22Rv1 (cell line): ENCODE results near the gene L3MBTL4.

Source experiments
- ZFX ChIP-seq: fragments of 450-650 bp; IDR thresholded peaks from 2 replicates; pipeline ENCODE4 v1.6.1; 2017; ENCODE audit warnings: antibody characterized with exemption, borderline replicate concordance
- TF ChIP-seq, protein P1 (sequence below): fragments of 450-650 bp; IDR thresholded peaks from 2 replicates; pipeline ENCODE4 v1.5.1; 2017; ENCODE audit warnings: mild to moderate bottlenecking

DNA sequence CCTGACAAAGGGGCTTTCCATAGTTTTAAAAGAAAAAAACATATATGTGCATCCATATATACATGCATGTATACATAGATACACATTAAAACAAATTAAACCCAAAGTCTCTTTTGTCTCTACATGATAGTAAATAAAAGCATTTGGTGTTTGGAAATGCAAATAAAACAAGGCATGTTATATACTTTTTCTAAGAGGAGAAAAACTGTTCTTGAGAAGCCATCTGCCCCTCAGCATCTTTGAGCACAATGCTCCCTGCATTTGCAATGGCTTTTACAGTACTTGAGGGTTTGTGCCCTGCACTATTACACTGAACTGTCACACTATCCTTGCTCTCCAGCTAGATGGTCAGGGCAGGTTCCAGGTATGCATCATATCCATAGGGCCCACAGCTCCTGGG, 210.2 kb downstream of the L3MBTL4 start:
- TF ChIP-seq, protein P1, sequence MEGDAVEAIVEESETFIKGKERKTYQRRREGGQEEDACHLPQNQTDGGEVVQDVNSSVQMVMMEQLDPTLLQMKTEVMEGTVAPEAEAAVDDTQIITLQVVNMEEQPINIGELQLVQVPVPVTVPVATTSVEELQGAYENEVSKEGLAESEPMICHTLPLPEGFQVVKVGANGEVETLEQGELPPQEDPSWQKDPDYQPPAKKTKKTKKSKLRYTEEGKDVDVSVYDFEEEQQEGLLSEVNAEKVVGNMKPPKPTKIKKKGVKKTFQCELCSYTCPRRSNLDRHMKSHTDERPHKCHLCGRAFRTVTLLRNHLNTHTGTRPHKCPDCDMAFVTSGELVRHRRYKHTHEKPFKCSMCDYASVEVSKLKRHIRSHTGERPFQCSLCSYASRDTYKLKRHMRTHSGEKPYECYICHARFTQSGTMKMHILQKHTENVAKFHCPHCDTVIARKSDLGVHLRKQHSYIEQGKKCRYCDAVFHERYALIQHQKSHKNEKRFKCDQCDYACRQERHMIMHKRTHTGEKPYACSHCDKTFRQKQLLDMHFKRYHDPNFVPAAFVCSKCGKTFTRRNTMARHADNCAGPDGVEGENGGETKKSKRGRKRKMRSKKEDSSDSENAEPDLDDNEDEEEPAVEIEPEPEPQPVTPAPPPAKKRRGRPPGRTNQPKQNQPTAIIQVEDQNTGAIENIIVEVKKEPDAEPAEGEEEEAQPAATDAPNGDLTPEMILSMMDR: no peak
- TF ChIP-seq ZFX: no peak
